Ishikawa (cell line): ENCODE measurements around the gene PDZD2.

ENCODE experiments used
- CEBPB ChIP-seq: IDR thresholded peaks from 2 replicates; pipeline ENCODE4 v1.6.1; 2012
- CREB1 ChIP-seq: IDR thresholded peaks from 2 replicates; pipeline ENCODE4 v1.6.1; 2012; ENCODE audit warnings: low read depth
- EGR1 ChIP-seq: IDR thresholded peaks from 2 replicates; pipeline ENCODE4 v1.6.1; 2012
- EP300 ChIP-seq: IDR thresholded peaks from 2 replicates; pipeline ENCODE4 v1.6.1; 2012; ENCODE audit warnings: borderline replicate concordance
- FOXM1 ChIP-seq: IDR thresholded peaks from 2 replicates; pipeline ENCODE4 v1.6.1; 2012; ENCODE audit warnings: low read depth, borderline replicate concordance
- NFIC ChIP-seq: IDR thresholded peaks from 2 replicates; pipeline ENCODE4 v1.6.1; 2012
- RAD21 ChIP-seq: IDR thresholded peaks from 2 replicates; pipeline ENCODE4 v1.6.1; 2012; ENCODE audit warnings: low read depth
- TAF1 ChIP-seq: IDR thresholded peaks from 2 replicates; pipeline ENCODE4 v1.6.1; 2012; ENCODE audit warnings: low read depth, mild to moderate bottlenecking
- TCF12 ChIP-seq: IDR thresholded peaks from 2 replicates; pipeline ENCODE4 v1.6.1; 2012; ENCODE audit warnings: low read depth
- TEAD4 ChIP-seq: IDR thresholded peaks from 2 replicates; pipeline ENCODE4 v1.6.1; 2012
- YY1 ChIP-seq: IDR thresholded peaks from 2 replicates; pipeline ENCODE4 v1.6.1; 2012; ENCODE audit warnings: low read depth
- ZBTB7A ChIP-seq: IDR thresholded peaks from 2 replicates; pipeline ENCODE4 v1.6.1; 2012; ENCODE audit warnings: low read depth
- TF ChIP-seq, protein P1 (sequence below): IDR thresholded peaks from 2 replicates; pipeline ENCODE4 v1.6.1; 2012
- TF ChIP-seq, protein P2 (sequence below): IDR thresholded peaks from 2 replicates; pipeline ENCODE4 v1.6.1; 2012
- TF ChIP-seq, protein P3 (sequence below): IDR thresholded peaks from 2 replicates; pipeline ENCODE4 v1.6.1; 2012; ENCODE audit warnings: low read depth, mild to moderate bottlenecking

PDZD2 gene

DNA sequence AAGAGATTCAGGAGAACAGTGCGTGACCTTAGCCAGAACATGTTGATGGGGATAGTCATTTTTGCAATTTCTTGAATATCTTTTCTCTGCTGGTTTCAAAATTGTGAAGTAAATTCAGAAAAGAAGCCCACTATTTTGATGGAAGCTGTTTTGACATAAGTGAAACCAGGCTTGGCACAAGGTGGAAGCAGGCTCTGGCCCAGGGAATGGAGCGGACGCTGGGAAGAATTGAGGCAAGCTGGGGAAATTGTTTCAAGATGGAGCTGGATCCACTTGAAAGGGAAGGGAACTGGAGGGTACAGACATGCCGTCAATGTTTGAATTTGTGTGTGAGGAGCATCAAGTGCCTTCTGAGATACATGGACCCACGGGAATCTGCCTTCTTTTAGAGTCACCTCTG, 328.0 kb downstream of the PDZD2 start:
- TF ChIP-seq YY1 (no peak), NFIC (no peak), CEBPB (no peak), EP300 (no peak), CREB1 (no peak), EGR1 (no peak), RAD21 (no peak), FOXM1 (no peak), ZBTB7A (no peak), TCF12 (no peak), TAF1 (no peak)
- TF ChIP-seq, protein P1, sequence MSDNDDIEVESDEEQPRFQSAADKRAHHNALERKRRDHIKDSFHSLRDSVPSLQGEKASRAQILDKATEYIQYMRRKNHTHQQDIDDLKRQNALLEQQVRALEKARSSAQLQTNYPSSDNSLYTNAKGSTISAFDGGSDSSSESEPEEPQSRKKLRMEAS, result no peak
- TF ChIP-seq, protein P2, sequence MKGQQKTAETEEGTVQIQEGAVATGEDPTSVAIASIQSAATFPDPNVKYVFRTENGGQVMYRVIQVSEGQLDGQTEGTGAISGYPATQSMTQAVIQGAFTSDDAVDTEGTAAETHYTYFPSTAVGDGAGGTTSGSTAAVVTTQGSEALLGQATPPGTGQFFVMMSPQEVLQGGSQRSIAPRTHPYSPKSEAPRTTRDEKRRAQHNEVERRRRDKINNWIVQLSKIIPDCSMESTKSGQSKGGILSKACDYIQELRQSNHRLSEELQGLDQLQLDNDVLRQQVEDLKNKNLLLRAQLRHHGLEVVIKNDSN, result no peak
- TF ChIP-seq, protein P3, sequence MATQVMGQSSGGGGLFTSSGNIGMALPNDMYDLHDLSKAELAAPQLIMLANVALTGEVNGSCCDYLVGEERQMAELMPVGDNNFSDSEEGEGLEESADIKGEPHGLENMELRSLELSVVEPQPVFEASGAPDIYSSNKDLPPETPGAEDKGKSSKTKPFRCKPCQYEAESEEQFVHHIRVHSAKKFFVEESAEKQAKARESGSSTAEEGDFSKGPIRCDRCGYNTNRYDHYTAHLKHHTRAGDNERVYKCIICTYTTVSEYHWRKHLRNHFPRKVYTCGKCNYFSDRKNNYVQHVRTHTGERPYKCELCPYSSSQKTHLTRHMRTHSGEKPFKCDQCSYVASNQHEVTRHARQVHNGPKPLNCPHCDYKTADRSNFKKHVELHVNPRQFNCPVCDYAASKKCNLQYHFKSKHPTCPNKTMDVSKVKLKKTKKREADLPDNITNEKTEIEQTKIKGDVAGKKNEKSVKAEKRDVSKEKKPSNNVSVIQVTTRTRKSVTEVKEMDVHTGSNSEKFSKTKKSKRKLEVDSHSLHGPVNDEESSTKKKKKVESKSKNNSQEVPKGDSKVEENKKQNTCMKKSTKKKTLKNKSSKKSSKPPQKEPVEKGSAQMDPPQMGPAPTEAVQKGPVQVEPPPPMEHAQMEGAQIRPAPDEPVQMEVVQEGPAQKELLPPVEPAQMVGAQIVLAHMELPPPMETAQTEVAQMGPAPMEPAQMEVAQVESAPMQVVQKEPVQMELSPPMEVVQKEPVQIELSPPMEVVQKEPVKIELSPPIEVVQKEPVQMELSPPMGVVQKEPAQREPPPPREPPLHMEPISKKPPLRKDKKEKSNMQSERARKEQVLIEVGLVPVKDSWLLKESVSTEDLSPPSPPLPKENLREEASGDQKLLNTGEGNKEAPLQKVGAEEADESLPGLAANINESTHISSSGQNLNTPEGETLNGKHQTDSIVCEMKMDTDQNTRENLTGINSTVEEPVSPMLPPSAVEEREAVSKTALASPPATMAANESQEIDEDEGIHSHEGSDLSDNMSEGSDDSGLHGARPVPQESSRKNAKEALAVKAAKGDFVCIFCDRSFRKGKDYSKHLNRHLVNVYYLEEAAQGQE, result no peak

DNA sequence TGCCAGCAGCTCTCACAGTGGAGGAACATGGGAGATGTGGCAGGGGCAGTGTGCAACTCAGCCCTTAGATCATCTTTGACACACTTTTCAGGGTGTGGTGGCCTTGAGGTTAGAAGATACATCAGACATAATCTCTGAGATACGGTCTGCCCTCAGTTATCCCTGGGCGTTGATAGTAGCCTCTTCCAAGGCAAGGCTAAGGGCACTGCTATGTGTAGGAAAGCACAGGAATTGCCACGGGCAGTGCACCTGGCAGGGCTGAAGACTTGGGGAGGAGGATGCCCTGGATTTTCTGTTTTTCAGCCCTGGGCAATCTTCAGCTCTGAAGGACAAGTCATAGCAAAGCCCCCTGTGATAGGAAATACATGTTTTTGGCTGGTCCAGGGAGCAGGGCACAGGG, 328.5 kb downstream of the PDZD2 start:
- TF ChIP-seq, protein P1, result no peak
- TF ChIP-seq NFIC (no peak), EP300 (no peak), CREB1 (no peak), RAD21 (no peak), TCF12 (no peak), TEAD4 (no peak)
- TF ChIP-seq, protein P3, result no peak

DNA sequence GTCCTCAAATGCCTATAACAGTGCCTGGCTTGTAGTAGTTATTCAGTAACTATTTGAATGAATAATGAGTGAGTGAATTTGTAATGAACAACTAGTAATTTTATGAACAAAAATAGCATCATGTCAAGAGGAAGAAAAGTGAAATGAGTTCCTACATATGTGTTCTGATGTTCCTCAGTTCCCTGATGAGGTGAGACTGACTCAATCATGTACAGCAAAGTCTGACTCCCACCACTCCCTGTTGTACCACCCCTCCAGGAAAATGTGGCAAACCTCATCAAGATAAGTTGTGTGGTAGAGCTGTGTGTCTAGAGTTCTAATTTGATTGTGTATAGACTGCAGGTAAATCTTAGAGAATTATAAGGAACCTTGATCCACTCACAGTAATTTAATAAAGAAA, 333.6 kb downstream of the PDZD2 start:
- TF ChIP-seq FOXM1 (no peak), CREB1 (no peak)

DNA sequence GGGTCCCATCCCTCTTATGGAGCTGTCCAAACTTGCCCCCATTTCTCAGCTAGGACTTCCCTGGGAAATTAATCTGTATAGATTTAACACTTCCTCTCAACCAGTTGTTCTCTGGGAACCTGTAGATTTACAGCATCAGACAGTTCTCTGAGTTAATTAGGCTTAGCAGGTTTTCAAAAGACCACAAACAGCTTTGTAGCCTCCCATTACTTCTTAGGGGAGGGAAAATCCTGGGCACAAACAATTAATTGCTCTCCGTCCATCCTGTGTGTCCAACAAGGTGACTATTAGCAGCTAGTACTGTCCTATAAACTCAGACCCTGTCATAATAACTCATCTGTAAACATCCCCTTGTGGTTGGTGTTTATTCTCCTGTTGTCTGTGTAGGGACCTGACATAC, 337.2 kb downstream of the PDZD2 start:
- TF ChIP-seq YY1, result no peak
- TF ChIP-seq ZBTB7A, result no peak
- no peak for TF ChIP-seq EP300
- TF ChIP-seq FOXM1, result no peak
- TF ChIP-seq, protein P3, result no peak
- TF ChIP-seq TCF12, result no peak
- TF ChIP-seq EGR1, result no peak
- no peak for TF ChIP-seq TEAD4
- TF ChIP-seq CEBPB, result no peak
- TF ChIP-seq TAF1, result no peak
- TF ChIP-seq, protein P1, result no peak
- TF ChIP-seq, protein P2, result no peak
- no peak for TF ChIP-seq RAD21
- no peak for TF ChIP-seq CREB1
- TF ChIP-seq NFIC, result no peak

DNA sequence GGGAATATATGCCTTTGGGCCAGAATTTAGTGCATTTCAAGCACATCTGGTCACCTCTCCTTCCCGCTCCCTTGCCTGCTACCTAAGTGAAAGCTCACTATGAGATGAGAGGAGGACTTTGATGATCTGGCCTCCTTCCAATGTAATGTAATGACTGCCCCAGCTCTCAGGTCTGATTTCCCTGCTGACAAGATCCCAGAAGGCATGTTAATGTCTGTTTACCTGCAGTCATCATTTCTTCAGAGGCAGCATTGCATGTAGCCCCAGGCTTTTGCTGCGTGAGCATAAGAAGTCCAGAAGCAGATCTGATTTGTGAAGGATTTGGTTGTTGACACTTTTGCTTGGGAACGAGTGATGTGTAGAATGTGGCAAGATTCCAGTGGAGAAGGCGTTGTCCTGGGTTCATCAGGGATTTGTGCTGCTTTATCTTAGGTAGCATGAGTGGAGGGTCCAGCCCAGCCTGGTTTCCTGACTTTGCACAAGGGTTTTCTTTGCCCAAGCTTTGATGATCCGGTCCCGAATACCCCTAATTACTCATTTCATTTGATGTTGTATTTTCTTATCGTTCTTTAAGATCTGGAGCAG, 342.5 kb downstream of the PDZD2 start:
- TF ChIP-seq YY1 (no peak), EGR1 (no peak)
